ENCODE data around the gene SHROOM4. TPM values are rescaled to one million over a fixed set of nuclear protein-coding genes. Genes with fewer than 3 reads are reported as not detected.
A peak's percentile ranks its signal among the peaks of the same experiment; 100 is the strongest.

Gene SHROOM4
- total RNA-seq, 1 experiment from 2014 or later: 2.1 TPM

GRCh38 chrX:50594788-50595187, 219.2 kb downstream of the SHROOM4 start:
- H3K27ac Mint-ChIP-seq: peak overlapping the region; percentile 77 to 97 (median 96); a peak in 6 of 7 replicates
- H3K4ac ChIP-seq (ENCODE audit: low read depth, low read length): no peak overlapping the region
- no peak overlapping the region for H3K18ac ChIP-seq (ENCODE audit: insufficient read length, low read depth, low read length)
- DNase-seq: peak; percentile 76
- H3K27me3 ChIP-seq (ENCODE audit: insufficient read depth, low read length): no peaks in the 10 kb centered on the region
- no peaks in the 10 kb centered on the region for H3K79me1 ChIP-seq (ENCODE audit: insufficient read depth, low read depth, low read length, poor library complexity, severe bottlenecking)
- no peak overlapping the region for H2BK120ac ChIP-seq (ENCODE audit: low read depth, low read length, poor library complexity, severe bottlenecking)
- H3K4me2 ChIP-seq (ENCODE audit: insufficient read depth, insufficient read length, low read length): peak overlapping the region; percentile 40
- H4K8ac ChIP-seq (replicated peaks; ENCODE audit: insufficient read length, low read depth, low read length): no peak overlapping the region
- no peak for TF ChIP-seq CTCF (conservative IDR thresholded peaks at IDR 0.05)
- no peak overlapping the region for H3K14ac ChIP-seq (ENCODE audit: insufficient read depth, low read length)
- H3K4me1 Mint-ChIP-seq: peaks cover 15 to 21% of the 10 kb centered on the region in 2 experiments
- H3K23me2 ChIP-seq (ENCODE audit: insufficient read length, low read depth, low read length, poor library complexity, severe bottlenecking): no peaks in the 10 kb centered on the region
- no peak overlapping the region for H3K23ac ChIP-seq (ENCODE audit: insufficient read length, low read depth, low read length)
- H3K4me1 ChIP-seq (ENCODE audit: insufficient read depth, low read length): peaks cover 14% of the 10 kb centered on the region
- H3K27me3 Mint-ChIP-seq (ENCODE audit: low read depth): peaks cover 4% of the 10 kb centered on the region; the same call in 1 of the 2 replicates
- H4K5ac ChIP-seq (ENCODE audit: insufficient read length, low read depth, low read length): no peak overlapping the region
- H3K27ac ChIP-seq (ENCODE audit: insufficient read length, low read depth, low read length): peak overlapping the region; percentile 89
- H4K20me1 ChIP-seq (ENCODE audit: control insufficient read depth, insufficient read depth, insufficient read length): no peaks in the 10 kb centered on the region
- no peak overlapping the region for H3K9ac ChIP-seq (ENCODE audit: extremely low read depth, insufficient read length, low read length)
- H2BK5ac ChIP-seq (ENCODE audit: insufficient read length, low read length): peak overlapping the region; percentile 54
- H3K9me3 ChIP-seq (ENCODE audit: control insufficient read depth, low read depth, low read length): no peaks in the 10 kb centered on the region
- no peak overlapping the region for H4K91ac ChIP-seq (ENCODE audit: insufficient read length, low read depth, low read length)
- H3K79me2 ChIP-seq (ENCODE audit: insufficient read depth, low read length): no peaks in the 10 kb centered on the region
- no peak overlapping the region for H3K56ac ChIP-seq (ENCODE audit: insufficient read length, low read depth, low read length)
- H2AFZ ChIP-seq (ENCODE audit: low read length): no peak overlapping the region
- H3K4me3 Mint-ChIP-seq: peak overlapping the region in 1 of 2 experiments; percentile 36; a peak in 2 of 5 replicates
- H2BK15ac ChIP-seq (ENCODE audit: low read depth, low read length): no peak overlapping the region
- H2BK12ac ChIP-seq (ENCODE audit: insufficient read length, low read depth, low read length): peak overlapping the region; percentile 92
- H3K36me3 Mint-ChIP-seq (ENCODE audit: insufficient read depth in 1 of 3, low read depth in 3 of 3): peaks cover 8 to 16% (median 15%) of the 10 kb centered on the region in 3 experiments; a peak in 6 of 7 replicates
- peaks cover 66 to 68% of the 10 kb centered on the region in 2 experiments for H3K9me3 Mint-ChIP-seq
- H2BK20ac ChIP-seq (ENCODE audit: low read depth, low read length, poor library complexity, severe bottlenecking): no peak overlapping the region
- H2AK5ac ChIP-seq (ENCODE audit: insufficient read length, low read length): peak overlapping the region; percentile 19
- H3T11ph ChIP-seq (ENCODE audit: low read length): no peak overlapping the region
